Skeletal muscle satellite cell (primary cell): ENCODE results near the gene TBRG4.

Source experiments
- H3K27me3 ChIP-seq: 2 replicates; pipeline ENCODE4 v1.7.0; 2013; ENCODE audit warnings: low read length; ENCODE audit not compliant: control insufficient read depth, insufficient read depth
- H3K36me3 ChIP-seq: 2 replicates; pipeline ENCODE4 v1.7.0; 2013; ENCODE audit warnings: mild to moderate bottlenecking, control low read depth, low read length; ENCODE audit not compliant: insufficient read depth
- H3K4me1 ChIP-seq: 2 replicates; pipeline ENCODE4 v1.7.0; 2013; ENCODE audit warnings: low read length; ENCODE audit not compliant: control insufficient read depth, insufficient read depth
- H3K4me2 ChIP-seq: 2 replicates; pipeline ENCODE4 v1.7.0; 2013; ENCODE audit warnings: mild to moderate bottlenecking, low read length
- H3K4me3 ChIP-seq: 2 replicates; pipeline ENCODE4 v1.7.0; 2013; ENCODE audit warnings: low read length
- H3K9ac ChIP-seq: 2 replicates; pipeline ENCODE4 v1.7.0; 2013; ENCODE audit warnings: mild to moderate bottlenecking, low read depth, low read length, moderate library complexity
- H3K9me3 ChIP-seq: replicated peaks from 2 replicates; pipeline ENCODE4 v1.7.0; 2013; ENCODE audit warnings: mild to moderate bottlenecking, control low read depth, low read length

TBRG4 gene

GRCh38 chr7:45138433-45139267 lies 27.2 kb upstream of the TBRG4 start:
- no peaks in the 10 kb centered on the region for H3K4me1 ChIP-seq
- no peak overlapping the region for H3K4me3 ChIP-seq
- H3K27me3 ChIP-seq: peaks cover 37% of the 10 kb centered on the region
- H3K9ac ChIP-seq: no peak overlapping the region
- H3K9me3 ChIP-seq: no peaks in the 10 kb centered on the region
- no peaks in the 10 kb centered on the region for H3K36me3 ChIP-seq
- no peak overlapping the region for H3K4me2 ChIP-seq

DNA sequence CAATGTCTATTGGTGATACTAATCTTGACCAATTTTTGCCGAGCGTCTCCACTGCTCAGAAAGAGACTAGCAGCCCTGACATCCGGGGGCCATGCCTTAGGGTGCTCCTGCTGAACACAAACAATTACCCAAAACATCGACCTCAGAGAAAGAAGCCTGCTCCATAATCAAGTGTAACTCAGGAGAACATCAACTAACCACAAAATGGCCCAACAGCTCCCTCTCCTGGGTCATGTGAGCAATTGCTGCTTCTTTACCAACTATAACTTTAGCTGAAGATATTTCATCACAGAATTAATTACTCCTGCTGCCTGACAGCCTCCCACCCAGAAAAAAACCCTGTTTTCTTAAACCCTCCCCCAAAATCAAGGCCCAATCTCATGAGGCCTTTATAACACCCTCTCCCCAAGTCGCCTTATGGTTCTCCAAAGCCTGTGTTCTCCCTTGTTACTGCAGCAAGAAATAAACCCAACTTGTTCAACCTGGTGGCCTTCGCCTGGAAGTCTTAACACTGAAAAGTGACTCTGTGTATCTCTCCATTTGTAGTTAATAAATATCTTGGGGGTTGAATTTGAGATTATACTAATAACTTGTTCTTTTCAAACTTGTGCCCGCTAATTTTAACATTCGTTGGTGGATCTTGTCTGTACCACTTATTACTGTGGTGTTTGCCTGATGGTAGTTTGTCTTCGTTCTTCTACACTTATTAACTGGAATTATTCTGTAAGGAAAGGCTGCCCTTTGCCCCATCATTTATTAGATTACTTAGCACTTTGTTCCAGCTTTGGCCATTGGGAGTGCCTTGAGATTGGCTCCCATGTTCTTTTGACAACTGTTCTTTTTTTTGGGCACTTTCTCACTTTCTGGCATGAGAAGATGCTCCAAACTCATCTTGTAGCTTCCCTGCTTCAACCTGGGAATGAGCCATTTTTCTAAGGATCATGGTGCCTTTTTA lies 24.9 kb upstream of the TBRG4 start:
- no peaks in the 10 kb centered on the region for H3K36me3 ChIP-seq
- no peaks in the 10 kb centered on the region for H3K4me1 ChIP-seq
- H3K4me2 ChIP-seq: no peak overlapping the region
- no peak overlapping the region for H3K9ac ChIP-seq
- peaks cover 42% of the 10 kb centered on the region for H3K27me3 ChIP-seq
- H3K9me3 ChIP-seq: no peaks in the 10 kb centered on the region
- no peak overlapping the region for H3K4me3 ChIP-seq

DNA sequence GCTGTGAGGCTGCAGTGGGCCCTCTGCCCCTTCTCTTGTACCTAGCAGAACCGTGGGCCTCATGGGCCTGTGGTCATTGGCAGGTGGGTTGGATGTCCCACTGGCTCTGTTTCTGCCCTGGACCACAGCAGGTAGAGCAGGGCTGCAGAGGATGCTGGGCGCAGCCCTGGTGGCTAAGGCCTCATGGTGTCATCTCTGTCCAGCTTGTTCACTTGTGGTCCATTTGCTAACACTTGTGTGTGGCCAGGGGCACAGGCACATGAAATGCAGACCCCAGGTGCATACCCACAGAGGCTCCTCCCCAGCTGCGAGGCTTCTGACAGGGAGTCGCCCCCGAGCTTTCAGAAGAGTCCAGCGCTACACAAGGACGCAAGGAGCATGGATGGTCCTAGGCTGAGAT lies 22.4 kb upstream of the TBRG4 start:
- Histone ChIP-seq H3K4me3 (no peak overlapping the region), H3K4me1 (no peaks in the 10 kb centered on the region), H3K9me3 (no peaks in the 10 kb centered on the region), H3K36me3 (no peaks in the 10 kb centered on the region), H3K27me3 (peaks cover 44% of the 10 kb centered on the region), H3K9ac (no peak overlapping the region), H3K4me2 (no peak overlapping the region)

DNA sequence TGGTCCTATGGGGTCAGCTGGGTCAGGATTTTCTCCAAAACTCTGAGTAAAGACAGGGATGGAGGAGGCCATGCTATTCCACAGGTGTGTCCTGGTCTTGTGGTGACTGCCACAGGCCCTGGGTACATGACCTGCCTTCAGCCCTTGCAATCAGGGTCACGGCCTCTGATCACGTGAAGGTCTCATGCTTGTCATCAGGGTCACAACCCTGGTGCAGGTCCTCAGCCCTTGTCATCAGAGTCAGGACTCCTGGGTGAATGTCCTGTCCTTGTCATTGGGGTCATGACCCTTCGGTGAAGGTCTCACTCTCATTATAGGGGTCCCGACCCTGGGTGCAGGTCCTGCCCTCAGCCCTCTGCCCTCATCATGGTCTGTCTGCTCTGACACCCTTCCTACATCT lies 21.9 kb upstream of the TBRG4 start:
- Histone ChIP-seq H3K9me3 (no peaks in the 10 kb centered on the region), H3K27me3 (peaks cover 42% of the 10 kb centered on the region), H3K4me1 (no peaks in the 10 kb centered on the region), H3K9ac (no peak overlapping the region), H3K4me3 (no peak overlapping the region), H3K36me3 (no peaks in the 10 kb centered on the region), H3K4me2 (no peak overlapping the region)

GRCh38 chr7:45132708-45133320 lies 21.3 kb upstream of the TBRG4 start:
- no peak overlapping the region for H3K9ac ChIP-seq
- no peak overlapping the region for H3K4me3 ChIP-seq
- no peaks in the 10 kb centered on the region for H3K36me3 ChIP-seq
- peaks cover 40% of the 10 kb centered on the region for H3K27me3 ChIP-seq
- no peak overlapping the region for H3K4me2 ChIP-seq
- H3K9me3 ChIP-seq: no peaks in the 10 kb centered on the region
- no peaks in the 10 kb centered on the region for H3K4me1 ChIP-seq

GRCh38 chr7:45131891-45132290 lies 20.4 kb upstream of the TBRG4 start:
- H3K36me3 ChIP-seq: no peaks in the 10 kb centered on the region
- no peak overlapping the region for H3K4me2 ChIP-seq
- H3K4me1 ChIP-seq: no peaks in the 10 kb centered on the region
- H3K9ac ChIP-seq: no peak overlapping the region
- peaks cover 33% of the 10 kb centered on the region for H3K27me3 ChIP-seq
- no peaks in the 10 kb centered on the region for H3K9me3 ChIP-seq
- no peak overlapping the region for H3K4me3 ChIP-seq

DNA sequence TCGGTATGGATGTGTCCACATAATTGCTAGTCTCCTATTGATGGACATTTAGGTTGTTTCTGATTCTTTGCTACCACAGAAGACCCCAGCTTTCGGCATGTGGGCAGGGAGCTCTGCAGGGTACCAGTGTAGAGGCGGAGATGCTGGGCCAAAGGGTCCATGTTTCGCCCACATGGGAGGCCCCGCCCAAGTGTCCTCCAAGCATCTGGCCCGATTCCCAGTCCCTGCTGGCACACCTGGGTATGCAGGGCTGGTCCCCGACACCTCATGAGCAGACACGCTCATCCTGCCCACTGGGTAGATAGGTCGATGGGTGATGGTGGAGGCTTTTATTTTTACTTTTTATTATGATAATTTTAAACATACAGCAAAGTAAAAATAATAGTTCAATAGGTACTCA lies 19.4 kb upstream of the TBRG4 start:
- H3K36me3 ChIP-seq: no peaks in the 10 kb centered on the region
- H3K4me1 ChIP-seq: no peaks in the 10 kb centered on the region
- H3K4me2 ChIP-seq: no peak overlapping the region
- no peak overlapping the region for H3K4me3 ChIP-seq
- peaks cover 28% of the 10 kb centered on the region for H3K27me3 ChIP-seq
- H3K9ac ChIP-seq: no peak overlapping the region
- no peaks in the 10 kb centered on the region for H3K9me3 ChIP-seq

DNA sequence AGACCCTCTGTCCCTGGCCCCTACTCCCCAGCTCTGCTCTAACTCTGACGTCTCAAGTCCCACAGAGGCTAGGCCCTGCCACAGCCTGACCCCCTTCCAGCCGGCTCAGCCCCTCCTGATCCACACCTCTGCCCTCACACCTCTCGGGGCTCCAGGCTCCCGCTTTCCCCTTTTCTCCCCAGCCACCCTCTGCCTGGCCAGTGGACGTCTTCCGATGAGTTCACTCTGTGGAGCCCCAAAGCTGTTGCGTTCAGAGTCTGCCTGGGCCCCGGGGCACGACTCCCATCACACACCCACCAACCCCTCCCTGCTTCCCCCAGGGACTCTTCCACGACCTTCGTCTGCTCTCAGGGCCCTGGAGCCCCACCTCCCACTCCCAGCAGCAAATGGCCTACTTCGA lies 18.4 kb upstream of the TBRG4 start:
- no peaks in the 10 kb centered on the region for H3K4me1 ChIP-seq
- peaks cover 20% of the 10 kb centered on the region for H3K27me3 ChIP-seq
- no peak overlapping the region for H3K4me3 ChIP-seq
- H3K36me3 ChIP-seq: no peaks in the 10 kb centered on the region
- no peak overlapping the region for H3K9ac ChIP-seq
- H3K9me3 ChIP-seq: no peaks in the 10 kb centered on the region
- no peak overlapping the region for H3K4me2 ChIP-seq

DNA sequence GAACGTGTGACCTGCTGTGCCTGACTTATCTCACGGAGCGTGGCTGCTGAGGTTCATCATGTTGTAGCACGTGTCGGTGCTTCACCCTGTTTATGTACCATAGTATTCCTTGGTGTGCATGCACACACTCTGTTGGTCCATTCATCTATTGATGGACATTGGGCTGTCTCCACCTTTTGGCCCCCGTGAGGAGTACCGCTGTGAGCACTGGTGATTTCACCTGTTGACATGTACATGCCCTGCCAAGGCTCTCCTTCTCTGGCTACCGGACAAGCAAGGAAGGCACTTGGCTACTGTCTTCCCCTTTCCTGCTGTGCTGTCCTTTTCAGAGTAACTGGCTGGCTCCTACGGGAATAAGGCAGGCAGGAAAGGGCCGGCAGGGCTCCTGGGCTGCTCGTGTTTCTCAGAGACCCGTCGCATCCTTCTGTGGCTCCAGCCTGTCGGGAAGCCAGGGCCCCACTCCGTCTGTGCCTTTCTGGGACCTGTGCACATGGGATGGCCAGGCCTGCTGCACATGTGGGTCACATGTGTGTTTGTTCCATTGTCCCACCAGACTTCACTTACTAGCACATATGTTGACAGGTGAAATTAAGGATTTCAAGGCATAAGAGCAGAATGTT lies 17.8 kb upstream of the TBRG4 start:
- Histone ChIP-seq H3K9ac (no peak overlapping the region), H3K36me3 (no peaks in the 10 kb centered on the region)

GRCh38 chr7:45126920-45127319 lies 15.4 kb upstream of the TBRG4 start:
- peaks cover 12% of the 10 kb centered on the region for H3K27me3 ChIP-seq
- H3K36me3 ChIP-seq: no peaks in the 10 kb centered on the region
- no peaks in the 10 kb centered on the region for H3K9me3 ChIP-seq
- no peaks in the 10 kb centered on the region for H3K4me1 ChIP-seq
- H3K4me2 ChIP-seq: no peak overlapping the region
- no peak overlapping the region for H3K4me3 ChIP-seq
- H3K9ac ChIP-seq: no peak overlapping the region

More for the DNA sequence above, 17.8 kb upstream of the TBRG4 start:
- Histone ChIP-seq H3K4me3 (no peak overlapping the region), H3K4me1 (no peaks in the 10 kb centered on the region), H3K4me2 (no peak overlapping the region), H3K27me3 (peaks cover 20% of the 10 kb centered on the region), H3K9me3 (no peaks in the 10 kb centered on the region)

GRCh38 chr7:45126201-45126600 lies 14.7 kb upstream of the TBRG4 start:
- Histone ChIP-seq H3K4me2 (no peak overlapping the region), H3K4me1 (no peaks in the 10 kb centered on the region), H3K4me3 (no peak overlapping the region), H3K9ac (no peak overlapping the region), H3K27me3 (peaks cover 11% of the 10 kb centered on the region), H3K9me3 (no peaks in the 10 kb centered on the region), H3K36me3 (no peaks in the 10 kb centered on the region)
